GM21526 (cell line): ENCODE data around the gene SLC43A1.
A peak's percentile ranks its signal among the peaks of the same experiment; 100 is the strongest.

Experiments used
- ATAC-seq: cut with Tn5 transposase; IDR thresholded peaks from one replicate; pipeline ENCODE4 v1.9.1; 2021; ENCODE audit warnings: moderate library complexity; ENCODE audit not compliant: unreplicated experiment, low FRiP score

SLC43A1 gene

DNA sequence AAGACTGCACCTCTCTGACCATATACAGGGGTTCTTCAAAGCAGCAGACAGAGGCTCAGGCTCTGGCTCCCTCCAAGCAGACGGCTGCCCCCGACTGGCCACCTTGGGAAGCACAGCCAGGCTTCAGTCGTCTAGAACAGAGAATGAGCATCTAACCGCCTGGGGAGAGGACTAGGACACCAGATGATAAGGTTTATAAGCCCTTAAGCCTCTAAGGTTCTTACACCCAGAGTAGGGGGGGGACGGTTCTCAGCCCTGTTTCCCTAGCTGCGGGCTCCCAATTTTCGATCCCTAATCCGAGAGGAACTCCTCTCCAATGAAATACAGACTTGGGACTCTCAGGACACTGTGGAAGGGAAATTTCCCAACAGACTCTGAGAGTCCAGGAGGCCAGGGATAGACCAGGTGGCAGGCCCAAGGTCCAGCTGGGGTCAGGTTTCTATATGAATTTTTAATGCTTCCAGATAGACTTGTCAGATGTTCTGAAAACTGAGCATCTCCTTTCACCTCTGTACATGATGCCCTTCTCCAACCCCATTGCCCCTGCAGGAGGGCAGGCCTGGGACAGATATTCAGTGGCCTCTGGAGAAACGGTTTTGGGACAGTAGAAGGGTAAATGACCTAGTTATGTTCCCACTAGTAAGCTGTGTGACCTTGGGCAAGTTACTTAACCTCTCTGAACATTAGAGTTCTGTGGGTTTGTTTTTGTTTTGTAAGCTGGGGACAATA, 34.9 kb downstream of the SLC43A1 start:
- peak; percentile 36 for ATAC-seq

DNA sequence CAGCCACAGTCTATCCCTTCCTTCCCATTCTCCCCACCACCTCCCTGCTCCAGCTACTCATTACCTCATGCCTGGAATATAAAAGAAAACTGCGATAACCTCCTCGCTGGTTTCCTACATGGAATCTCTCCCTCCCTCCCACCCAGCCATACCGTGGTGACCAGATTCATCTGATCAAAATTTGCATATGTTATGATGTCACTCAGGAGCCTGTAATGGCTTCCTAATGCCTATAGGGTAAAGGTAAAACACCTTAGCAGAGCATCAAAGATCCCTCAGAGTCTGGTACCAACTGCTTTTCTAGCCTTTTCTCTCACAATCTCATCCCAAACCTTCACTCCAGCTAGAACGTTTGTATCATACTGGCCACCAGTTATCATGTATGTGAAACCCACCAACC, 35.6 kb downstream of the SLC43A1 start:
- ATAC-seq, result no peak

DNA sequence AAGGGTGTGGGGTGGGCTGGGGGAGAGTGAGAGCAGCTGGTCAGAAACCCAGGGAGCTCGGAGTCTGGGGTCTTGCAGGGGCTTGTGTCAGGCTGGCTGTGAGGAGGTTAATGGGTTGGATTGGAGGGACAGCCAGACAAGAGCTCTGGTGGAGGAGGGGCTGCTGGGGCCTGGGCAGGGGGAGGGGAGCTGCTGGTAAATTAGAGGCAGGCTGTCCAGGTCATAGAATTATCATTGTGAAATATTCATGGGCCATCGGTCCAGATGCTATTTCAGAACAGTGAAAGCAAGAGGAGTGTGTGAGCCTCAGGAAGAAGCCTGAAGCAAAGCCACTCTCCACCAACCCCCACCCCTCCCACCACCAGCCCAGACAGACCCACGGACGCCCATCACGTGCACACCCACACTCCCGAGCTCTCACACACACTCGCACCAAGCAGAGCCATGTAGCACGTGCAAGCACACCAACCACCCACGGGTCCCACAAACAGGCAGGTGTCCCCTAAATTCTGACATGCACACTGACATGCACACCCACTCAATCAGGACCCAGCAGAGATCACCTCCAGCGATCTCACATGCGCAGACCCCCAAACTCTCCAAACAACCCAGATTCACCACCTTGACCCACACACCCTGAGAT, 36.4 kb downstream of the SLC43A1 start:
- ATAC-seq, result no peak

DNA sequence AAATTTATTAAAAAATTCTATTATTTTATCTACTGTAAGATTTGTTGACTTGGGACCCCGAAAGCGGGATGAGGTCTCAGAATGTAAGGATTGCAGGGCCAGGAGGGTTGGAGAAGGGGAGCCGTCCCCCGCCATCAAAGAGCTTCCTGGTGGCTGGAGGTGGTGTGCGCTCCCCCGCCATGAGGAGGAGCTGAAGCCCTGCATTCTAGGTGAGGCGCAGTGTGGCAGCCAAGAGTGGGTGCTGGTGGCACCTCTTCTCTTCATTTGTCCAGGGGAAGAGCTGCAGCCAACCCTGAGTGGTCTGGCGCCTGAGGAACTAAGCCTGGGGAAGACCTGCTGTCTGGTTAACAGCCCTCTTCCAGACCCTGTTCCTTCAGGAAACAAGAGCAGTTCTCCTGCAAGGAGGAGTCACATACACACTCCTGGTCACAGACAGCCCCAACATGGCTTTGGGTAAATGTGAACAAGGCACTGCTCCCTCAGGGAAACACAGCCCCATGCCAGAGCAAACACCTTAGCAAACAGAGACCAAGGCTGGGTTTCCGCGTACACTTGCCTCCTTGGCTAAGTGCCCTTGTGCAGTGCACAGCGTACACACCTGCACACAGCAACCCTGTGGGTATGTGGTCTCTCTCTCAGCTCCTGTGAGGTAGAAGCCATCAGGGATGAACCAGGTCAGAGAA, 37.9 kb downstream of the SLC43A1 start:
- ATAC-seq, result no peak

DNA sequence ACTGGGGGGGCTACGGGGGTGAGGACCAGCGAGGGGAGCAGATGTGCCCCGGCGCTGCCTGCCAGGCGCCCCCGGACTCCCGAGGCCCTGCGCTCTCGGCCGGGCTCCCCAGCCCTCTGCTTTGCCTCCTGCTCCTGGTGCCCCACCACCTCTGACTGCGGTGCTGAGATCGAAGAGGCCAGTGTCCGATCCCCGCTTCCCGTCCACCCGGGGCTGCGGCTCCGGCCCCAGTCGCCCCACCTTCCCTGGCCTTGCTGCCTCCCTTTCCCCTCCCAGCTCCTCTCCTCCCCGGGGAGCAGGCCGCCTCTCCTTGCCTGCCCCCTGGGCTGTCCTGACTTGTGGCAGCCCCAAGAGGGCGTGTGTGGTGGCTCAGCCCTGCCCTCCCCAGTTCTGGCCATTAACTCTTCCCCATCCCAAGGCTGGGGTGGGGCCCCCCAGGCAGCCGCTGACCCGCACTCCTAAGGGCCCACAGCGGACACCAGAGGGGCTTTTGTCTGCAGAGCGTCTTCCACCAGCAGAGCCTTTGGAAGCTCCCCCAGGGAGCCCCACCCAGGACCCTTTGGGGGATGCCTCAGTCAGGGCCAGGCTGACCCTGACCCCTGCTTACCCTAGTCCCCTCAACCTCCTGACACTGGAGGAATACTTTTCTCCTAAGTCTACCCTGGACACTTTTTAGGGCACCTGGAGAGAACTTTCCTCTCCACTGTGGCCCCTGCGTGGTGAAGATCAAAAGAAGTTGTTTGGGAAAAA, 38.6 kb downstream of the SLC43A1 start:
- no peak for ATAC-seq

DNA sequence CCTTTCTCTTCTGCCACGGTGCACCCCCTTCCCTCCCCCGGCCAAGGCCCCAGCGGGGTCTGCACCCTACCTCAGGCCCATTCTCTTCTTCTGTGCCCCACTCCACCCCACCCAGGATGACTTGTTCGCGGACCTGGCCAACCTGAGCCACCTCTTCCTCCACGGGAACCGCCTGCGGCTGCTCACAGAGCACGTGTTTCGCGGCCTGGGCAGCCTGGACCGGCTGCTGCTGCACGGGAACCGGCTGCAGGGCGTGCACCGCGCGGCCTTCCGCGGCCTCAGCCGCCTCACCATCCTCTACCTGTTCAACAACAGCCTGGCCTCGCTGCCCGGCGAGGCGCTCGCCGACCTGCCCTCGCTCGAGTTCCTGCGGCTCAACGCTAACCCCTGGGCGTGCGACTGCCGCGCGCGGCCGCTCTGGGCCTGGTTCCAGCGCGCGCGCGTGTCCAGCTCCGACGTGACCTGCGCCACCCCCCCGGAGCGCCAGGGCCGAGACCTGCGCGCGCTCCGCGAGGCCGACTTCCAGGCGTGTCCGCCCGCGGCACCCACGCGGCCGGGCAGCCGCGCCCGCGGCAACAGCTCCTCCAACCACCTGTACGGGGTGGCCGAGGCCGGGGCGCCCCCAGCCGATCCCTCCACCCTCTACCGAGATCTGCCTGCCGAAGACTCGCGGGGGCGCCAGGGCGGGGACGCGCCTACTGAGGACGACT, 39.3 kb downstream of the SLC43A1 start:
- ATAC-seq, result no peak

DNA sequence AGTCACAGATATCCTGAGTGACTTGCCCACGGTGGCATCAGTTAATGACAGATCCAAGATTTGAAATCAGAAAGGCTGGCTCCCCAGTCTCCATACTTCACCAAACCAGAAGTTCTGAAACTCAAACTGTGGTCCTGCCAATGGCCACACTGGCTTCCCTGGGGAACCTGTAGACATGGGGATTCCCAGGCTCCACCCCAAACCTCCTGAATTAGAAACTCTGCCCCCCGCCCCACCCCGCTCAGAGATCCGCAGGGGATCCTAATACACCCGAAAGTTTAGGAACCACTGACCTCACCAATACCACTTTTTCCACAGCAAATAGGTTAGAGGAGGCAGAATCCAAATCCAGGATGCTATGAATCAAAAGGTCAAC, 39.8 kb downstream of the SLC43A1 start:
- ATAC-seq, result no peak

DNA sequence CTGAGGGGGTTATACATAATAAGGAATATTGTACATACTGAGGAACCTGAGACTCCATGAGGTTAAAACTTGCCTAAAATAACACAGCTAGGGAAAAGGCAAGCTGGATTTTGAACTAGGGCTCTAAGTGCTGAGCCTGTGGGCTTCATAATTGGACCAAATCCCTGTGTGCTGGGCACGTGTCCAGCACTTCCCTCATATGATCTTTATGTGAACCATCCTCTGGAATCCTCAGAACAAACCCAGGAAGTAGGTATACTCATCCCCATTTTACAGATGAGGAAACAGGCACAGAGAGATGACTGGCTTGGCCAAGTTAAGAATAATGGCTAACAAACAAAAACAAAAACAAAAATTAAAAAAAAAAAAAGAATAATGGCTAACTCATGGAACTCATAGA, 40.3 kb downstream of the SLC43A1 start:
- no peak for ATAC-seq

DNA sequence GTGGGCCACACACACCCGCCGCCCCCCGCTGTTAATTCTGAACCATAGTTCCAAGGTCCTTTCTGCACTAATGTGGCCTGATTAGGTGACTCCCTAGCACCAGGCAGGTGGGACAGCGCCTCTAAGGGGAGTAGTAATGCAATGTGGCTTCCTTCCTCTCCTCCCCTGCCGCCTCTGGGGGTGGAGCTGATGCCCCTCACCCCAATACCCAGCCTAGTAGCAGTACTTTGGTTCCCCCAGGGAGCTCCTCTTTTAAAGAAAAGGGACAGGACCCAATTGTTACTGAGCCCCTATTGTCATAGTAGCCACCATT, 40.7 kb downstream of the SLC43A1 start:
- no peak for ATAC-seq

DNA sequence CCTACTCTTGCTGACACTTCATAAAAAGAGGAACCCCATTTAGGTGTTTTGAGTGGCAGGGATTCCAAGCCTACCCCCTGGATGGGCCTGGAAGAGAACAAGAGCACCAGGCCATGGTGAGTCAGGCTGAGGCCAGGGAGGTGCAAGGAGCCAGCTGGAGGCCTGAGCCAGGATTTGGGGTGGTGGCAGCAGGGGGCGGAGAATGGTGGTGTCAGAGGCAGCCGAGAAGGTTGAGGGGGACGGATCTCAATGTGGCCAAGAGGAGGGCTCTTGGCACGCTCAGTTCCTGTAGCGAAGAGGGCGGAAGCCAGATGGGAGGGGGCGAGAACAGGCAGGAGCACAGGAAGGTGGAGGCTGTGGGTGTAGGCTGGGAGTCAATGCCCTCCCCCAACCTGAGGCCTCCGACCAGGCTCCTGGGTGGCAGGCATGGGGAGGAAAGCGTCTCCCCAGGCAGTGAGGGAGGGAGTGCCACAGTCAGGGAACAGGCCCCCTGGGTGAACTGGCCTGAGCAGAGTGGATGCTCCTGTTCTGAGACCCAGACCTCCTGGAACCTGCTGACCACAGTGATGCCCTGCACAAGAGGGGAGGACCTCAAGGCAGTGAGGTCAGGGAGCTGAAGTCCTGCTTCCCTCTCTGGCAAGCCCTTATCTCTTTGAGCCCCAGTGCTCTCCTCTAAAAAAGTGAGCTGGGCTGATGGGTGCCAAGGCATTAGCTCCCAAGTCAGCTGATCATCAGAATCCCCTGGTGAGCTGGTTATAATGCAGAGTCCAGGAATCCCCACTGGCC, 41.3 kb downstream of the SLC43A1 start:
- no peak for ATAC-seq

DNA sequence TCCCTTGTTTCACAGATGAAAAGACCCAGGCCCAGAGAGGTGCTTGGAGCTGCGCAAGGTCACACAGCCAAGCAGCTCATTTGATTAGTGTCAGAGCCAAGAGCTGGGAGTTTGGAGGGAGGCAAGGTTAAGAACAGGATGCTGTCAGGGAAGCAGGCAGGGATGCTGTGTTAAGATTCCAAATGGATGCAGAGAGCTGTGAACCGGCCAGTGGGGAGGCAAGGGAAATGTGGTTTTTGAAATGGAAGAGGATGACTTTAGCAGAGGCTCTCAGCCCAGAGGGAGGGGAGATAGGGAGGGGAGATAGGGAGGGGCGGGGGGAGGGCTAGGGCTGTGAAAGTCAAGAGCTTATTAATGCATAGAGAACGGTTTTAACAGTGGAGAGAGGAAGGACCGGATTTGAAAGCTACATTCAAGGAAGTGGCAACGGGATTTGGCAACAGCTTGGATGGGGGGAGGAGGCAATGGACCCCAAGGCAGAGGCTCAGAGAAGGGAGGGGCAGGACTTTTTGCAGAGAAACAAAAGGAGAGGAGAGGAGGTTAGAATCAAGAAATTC, 42.1 kb downstream of the SLC43A1 start:
- ATAC-seq, result no peak

DNA sequence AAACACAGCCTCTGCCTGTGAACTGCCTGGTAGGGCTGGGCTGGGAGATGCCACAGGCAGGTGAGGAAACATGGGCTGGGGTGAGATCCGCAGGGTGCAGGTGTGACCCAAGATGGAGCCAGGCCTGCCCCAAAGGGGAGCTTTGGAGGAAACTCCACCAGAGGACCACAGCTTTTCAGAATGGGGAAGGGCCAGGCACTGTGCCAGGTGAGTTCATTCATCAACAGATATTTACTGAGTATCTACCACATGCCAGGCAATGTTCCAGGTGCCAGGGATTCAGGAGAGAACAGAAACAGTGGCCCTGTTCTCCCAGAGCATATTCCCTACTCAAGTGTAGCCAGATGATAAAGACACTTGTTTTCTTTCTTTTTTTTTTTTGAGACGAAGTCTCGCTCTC, 44.0 kb downstream of the SLC43A1 start:
- no peak for ATAC-seq

DNA sequence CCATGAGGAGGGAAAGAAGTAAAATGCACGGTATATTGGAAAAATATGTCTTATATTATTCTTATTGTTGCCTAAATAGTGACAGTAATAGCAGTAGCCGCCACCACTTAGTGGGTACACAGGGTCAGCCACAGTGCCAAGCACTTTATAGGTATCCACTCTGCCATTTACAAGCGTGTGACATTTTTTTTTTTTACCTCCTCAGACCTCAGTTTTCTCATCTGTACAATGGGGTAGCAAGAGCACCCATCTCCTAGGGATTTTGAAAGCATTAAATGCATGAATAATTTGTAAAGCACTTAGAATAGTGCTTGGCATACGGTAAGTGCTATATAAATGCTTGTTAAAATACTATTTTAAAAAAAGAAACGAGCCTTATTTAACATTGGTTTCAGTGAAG, 46.2 kb downstream of the SLC43A1 start:
- no peak for ATAC-seq

DNA sequence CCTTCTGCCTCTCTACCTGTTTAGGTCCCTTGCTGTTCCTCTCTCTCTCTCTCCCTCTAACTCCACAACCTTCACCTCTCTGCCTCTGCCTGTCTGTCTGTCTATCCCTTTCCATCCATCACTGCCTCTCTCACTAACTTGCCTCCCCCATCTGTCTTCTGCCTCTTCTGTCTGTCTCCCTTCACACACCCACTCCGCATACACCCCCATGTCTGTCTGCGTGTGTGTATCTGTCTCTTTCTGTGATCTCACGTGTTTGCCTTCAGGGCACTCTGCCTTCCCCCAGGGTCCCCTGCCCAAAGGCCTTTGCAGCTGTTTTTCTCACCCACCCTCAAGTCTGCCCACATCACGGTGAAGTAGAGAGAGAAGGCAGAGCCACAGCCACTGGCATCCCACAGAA, 47.2 kb downstream of the SLC43A1 start:
- ATAC-seq, result no peak

DNA sequence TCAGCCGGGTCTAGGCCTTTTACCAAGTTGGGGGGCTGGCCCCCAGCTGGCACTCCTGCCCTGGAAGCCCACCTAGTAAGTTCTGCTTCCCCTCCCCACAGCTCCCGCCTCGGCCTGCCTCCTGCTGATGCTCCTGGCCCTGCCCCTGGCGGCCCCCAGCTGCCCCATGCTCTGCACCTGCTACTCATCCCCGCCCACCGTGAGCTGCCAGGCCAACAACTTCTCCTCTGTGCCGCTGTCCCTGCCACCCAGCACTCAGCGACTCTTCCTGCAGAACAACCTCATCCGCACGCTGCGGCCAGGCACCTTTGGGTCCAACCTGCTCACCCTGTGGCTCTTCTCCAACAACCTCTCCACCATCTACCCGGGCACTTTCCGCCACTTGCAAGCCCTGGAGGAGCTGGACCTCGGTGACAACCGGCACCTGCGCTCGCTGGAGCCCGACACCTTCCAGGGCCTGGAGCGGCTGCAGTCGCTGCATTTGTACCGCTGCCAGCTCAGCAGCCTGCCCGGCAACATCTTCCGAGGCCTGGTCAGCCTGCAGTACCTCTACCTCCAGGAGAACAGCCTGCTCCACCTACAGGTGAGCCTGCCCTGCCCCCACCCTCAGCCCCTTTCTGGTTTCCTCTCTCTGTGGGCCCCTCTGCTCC, 47.9 kb downstream of the SLC43A1 start:
- ATAC-seq, result no peak

DNA sequence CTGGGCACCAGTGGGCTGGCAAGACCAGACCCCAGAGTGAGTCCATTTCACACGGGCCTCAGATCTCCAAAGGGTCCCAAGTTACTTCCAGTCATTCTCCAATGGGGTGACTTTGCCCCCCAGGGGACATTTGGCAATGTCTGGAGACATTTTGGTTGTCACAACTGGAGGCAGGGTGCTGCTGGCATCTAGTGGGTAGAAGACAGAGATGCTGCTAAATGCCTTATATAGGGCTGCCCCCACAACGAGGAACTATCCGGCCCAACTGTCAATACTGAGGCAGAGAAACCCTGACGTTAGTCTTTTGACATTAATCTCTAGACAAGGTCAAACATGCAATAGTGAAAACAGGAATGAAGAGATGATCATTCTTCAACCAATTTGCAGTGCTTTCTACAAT, 48.8 kb downstream of the SLC43A1 start:
- no peak for ATAC-seq

DNA sequence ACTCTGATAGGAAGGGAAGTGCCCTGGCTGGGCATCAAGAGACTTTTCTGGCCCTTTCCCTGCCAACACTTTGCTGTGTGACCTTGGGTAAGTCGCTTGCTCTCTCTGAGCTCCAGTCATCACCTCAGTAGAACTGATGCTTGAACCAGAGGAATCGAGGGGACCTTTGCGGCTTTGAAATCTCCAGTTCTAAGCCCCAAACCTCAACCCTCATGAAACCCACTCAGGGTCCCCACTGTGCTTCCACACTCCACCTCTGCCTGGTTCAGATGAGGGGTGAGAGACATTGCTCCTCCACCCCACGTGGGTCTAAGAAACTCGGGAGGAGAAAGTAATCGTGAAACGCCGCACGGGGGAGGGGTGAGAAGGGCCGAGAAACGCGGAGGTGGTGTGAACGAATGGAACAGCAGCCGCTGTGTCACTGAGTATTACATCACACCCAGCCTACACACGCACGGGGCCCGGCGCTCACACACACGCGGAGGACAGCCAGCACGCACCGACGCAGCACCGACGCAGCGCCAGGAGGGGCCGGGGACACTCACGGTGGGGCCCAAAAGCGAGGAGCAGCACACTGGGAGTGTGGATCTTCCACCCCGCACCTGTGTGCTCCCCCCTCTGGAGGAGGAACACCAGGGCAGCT, 50.8 kb downstream of the SLC43A1 start:
- no peak for ATAC-seq

DNA sequence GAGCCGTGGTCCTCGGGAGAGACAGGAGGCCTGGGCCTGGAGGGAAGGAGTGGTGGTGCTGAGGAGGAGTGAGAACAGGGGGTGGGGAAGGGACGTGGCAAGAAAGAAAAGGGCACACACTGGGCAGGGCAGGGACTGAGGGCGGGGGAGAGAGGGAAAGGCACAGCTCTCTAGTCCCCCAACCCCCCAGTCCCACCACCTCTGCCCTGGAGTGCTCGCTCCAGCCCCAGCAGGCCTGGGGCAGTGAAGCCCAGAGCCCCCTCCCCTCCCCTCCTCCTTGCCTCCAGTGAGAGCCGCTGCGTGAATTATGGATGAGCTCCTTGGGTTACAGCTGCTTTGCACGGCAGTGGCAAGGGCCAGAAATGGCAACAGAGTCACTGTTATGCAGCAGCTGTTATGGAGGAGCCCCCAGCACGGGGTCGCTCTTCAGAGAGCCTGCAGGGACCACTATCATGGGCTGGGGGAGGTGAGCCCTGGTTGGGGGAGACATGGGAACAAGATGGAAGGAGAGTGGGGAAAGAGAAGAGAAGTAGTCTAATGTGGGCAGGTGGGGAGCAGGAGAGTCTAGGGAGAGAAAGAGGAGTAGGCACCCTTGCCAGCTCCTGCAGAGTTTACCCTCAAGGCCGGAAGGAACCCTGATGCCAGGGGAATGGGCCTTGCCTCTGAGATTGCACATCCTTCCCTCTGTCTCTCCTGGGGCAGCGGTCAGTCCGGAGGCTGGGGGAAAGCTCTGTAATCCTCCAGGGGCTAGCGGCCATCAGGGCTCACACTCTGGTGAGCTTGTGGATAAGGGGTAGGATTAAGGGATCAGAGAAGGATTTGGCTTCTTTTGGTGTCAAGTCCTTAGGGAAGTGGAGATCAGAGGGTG, 51.6 kb downstream of the SLC43A1 start:
- no peak for ATAC-seq
